Left ventricle myocardium inferior (tissue), 1 donor: ENCODE measurements around the gene ZSWIM1. TPM values are rescaled to one million over a fixed set of nuclear protein-coding genes. Genes with fewer than 3 reads are reported as not detected.

Experiments
- DNase-seq: peaks from one replicate; pipeline ENCODE4 v3.0.0-alpha.2; 2020
- H3K27ac ChIP-seq: fragments of 200-600 bp; replicated peaks from 2 replicates; pipeline ENCODE4 v1.8.0; 2021
- H3K27me3 ChIP-seq: fragments of 200-600 bp; 2 replicates; pipeline ENCODE4 v1.8.0; 2021; ENCODE audit warnings: low read depth
- H3K36me3 ChIP-seq: fragments of 200-600 bp; 2 replicates; pipeline ENCODE4 v1.8.0; 2021
- H3K4me1 ChIP-seq: fragments of 200-600 bp; 2 replicates; pipeline ENCODE4 v1.8.0; 2021
- H3K4me3 ChIP-seq: fragments of 200-600 bp; 2 replicates; pipeline ENCODE4 v1.8.0; 2021; ENCODE audit warnings: mild to moderate bottlenecking, moderate library complexity
- H3K9me3 ChIP-seq: fragments of 200-600 bp; replicated peaks from 2 replicates; pipeline ENCODE4 v1.8.0; 2021
- intact Hi-C: fragments of 100-400 bp; cut with micrococcal nuclease; formaldehyde crosslinking; loops from one replicate; pipeline ENCODE4 v1.11.0; 2022
- total RNA-seq: library from RNA; stranded (reverse); fragmentation: NEBNext Ultra II Directional; extraction: Animal tissue kit (Norgen Biotek cat#: 25700); gene quantifications from one replicate; pipeline ENCODE4 v1.2.1, GENCODE V29; 2021
- TF ChIP-seq, protein P1 (sequence below): fragments of 200-600 bp; IDR thresholded peaks from 2 replicates; pipeline ENCODE4 v1.8.0; 2021; ENCODE audit warnings: antibody characterized with exemption, mild to moderate bottlenecking, borderline replicate concordance
- donor health status: DM: no; HTN: yes; CAD: no; lungs with severe emphysema.

Gene ZSWIM1
- total RNA-seq, 1 donor from 2014 or later: 11.2 TPM

DNA sequence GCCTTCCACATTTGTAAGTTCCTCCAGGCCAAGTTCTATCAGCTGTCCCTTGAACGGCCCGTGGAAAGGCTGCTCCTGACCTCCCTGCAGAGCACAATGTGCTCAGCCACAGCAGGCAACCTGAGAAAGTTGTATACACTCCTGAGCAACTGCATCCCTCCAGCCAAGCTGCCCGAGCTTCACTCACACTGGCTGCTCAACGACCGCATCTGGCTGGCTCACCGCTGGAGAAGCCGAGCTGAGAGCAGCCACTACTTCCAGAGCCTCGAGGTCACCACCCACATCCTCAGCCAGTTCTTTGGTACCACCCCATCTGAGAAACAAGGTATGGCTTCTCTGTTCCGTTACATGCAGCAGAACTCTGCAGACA, 2.1 kb downstream of the ZSWIM1 start:
- intact Hi-C loops: no loop called here
- peaks cover 49% of the 10 kb centered on the region for H3K4me1 ChIP-seq
- H3K36me3 ChIP-seq: peaks cover 38% of the 10 kb centered on the region
- H3K27me3 ChIP-seq: no peaks in the 10 kb centered on the region
- no peak for DNase-seq
- H3K9me3 ChIP-seq: no peaks in the 10 kb centered on the region
- TF ChIP-seq, protein P1, sequence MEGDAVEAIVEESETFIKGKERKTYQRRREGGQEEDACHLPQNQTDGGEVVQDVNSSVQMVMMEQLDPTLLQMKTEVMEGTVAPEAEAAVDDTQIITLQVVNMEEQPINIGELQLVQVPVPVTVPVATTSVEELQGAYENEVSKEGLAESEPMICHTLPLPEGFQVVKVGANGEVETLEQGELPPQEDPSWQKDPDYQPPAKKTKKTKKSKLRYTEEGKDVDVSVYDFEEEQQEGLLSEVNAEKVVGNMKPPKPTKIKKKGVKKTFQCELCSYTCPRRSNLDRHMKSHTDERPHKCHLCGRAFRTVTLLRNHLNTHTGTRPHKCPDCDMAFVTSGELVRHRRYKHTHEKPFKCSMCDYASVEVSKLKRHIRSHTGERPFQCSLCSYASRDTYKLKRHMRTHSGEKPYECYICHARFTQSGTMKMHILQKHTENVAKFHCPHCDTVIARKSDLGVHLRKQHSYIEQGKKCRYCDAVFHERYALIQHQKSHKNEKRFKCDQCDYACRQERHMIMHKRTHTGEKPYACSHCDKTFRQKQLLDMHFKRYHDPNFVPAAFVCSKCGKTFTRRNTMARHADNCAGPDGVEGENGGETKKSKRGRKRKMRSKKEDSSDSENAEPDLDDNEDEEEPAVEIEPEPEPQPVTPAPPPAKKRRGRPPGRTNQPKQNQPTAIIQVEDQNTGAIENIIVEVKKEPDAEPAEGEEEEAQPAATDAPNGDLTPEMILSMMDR: no peak
- H3K4me3 ChIP-seq: no peak overlapping the region
- no peak overlapping the region for H3K27ac ChIP-seq

DNA sequence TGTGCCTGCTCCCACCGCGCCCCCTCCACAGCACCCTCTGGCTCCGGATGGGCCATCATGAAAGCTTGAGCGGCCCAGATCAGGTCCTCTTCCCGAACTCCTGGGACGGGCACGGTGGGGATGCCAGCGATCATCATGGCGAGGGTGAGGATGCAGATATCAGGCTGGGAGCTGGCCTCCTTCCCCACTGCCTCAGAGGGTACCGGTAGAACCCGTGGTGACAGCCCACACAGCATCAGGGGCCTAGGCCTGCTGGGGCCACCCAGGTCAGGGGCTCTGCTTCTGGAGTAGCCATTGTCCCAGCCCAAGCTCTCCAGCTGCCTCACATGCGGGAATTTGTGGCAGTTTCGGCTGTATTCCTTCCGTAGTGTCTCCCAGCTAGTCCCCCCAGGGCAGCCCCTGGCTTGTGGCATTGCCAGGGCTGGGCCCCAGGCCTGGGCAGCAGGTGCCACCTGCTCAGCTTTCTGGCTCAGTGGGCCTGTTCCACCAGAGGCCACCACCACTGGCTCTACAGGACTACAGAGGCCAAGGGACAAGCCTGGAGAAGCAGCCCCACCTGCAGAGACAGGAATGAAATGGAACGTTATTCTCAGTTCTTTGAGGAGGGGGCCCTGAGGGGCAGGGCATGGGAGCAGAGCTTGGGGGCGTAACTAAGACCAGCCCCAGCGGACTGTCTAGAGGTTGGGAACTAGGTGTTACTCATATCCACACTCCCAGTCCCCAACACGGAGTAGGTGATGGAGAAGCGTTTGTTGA, 5.7 kb downstream of the ZSWIM1 start:
- H3K9me3 ChIP-seq: no peaks in the 10 kb centered on the region
- peaks cover 38% of the 10 kb centered on the region for H3K36me3 ChIP-seq
- TF ChIP-seq, protein P1: no peak
- intact Hi-C loops: no loop called here
- H3K27ac ChIP-seq: no peak overlapping the region
- H3K27me3 ChIP-seq: no peaks in the 10 kb centered on the region
- H3K4me1 ChIP-seq: peaks cover 57% of the 10 kb centered on the region
- no peak overlapping the region for H3K4me3 ChIP-seq
- no peak for DNase-seq

DNA sequence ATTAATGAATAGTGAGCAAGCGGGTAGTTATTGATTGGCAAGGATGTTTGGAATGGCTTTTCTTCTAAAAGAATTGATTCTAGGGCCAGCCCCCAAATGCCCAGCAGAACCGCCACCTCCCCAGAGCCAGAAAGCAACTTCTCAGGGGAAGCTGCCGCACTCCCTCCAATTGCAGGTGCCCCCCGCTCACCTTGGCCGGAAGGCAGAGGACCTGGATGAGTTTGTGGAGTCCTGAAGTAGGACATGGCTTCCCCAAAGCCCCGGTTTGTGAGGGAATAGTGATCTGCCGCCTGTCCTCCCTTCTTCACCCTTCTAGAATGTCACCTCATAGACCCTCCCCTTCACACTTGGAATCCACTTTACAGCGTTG, 6.3 kb downstream of the ZSWIM1 start, which contains the start of gene SPATA25:
TSS of gene SPATA25 (minus strand) at position 277 of the 370 bp plus-strand sequence. CDS start at position 245, 32 bp downstream.
- no peaks in the 10 kb centered on the region for H3K27me3 ChIP-seq
- DNase-seq: no peak
- intact Hi-C loops: no loop called here
- peaks cover 57% of the 10 kb centered on the region for H3K4me1 ChIP-seq
- H3K9me3 ChIP-seq: no peaks in the 10 kb centered on the region
- no peak within 1 kb of the TSS for H3K4me3 ChIP-seq
- no peak within 1 kb of the TSS for H3K27ac ChIP-seq
- peaks cover 39% of the 10 kb centered on the region for H3K36me3 ChIP-seq
- TF ChIP-seq, protein P1: no peak

DNA sequence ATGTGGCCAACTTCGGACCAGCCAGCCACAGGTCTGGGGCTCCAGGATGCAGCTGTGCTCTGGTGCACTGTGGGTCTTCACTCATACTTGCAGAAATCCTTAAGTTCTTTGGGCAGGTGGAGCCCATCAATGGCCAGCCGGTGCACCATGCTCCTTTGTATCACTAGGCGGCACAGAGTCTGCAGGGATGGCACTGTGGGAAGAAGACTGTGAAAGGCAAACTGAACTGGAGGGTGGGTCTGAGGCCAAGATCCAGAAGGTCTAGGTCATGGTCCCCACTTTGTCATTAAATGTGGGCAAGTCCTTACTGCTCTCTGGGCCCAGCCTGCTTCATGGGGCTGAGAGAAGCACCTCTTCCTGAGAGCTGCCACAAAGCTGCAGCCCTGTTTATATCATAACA, 7.7 kb downstream of the ZSWIM1 start:
- intact Hi-C loops: no loop called here
- Histone ChIP-seq H3K27ac (no peak overlapping the region), H3K36me3 (peaks cover 40% of the 10 kb centered on the region), H3K4me1 (peaks cover 59% of the 10 kb centered on the region), H3K27me3 (no peaks in the 10 kb centered on the region), H3K4me3 (no peak overlapping the region), H3K9me3 (no peaks in the 10 kb centered on the region)
- no peak for DNase-seq
- TF ChIP-seq, protein P1: no peak

DNA sequence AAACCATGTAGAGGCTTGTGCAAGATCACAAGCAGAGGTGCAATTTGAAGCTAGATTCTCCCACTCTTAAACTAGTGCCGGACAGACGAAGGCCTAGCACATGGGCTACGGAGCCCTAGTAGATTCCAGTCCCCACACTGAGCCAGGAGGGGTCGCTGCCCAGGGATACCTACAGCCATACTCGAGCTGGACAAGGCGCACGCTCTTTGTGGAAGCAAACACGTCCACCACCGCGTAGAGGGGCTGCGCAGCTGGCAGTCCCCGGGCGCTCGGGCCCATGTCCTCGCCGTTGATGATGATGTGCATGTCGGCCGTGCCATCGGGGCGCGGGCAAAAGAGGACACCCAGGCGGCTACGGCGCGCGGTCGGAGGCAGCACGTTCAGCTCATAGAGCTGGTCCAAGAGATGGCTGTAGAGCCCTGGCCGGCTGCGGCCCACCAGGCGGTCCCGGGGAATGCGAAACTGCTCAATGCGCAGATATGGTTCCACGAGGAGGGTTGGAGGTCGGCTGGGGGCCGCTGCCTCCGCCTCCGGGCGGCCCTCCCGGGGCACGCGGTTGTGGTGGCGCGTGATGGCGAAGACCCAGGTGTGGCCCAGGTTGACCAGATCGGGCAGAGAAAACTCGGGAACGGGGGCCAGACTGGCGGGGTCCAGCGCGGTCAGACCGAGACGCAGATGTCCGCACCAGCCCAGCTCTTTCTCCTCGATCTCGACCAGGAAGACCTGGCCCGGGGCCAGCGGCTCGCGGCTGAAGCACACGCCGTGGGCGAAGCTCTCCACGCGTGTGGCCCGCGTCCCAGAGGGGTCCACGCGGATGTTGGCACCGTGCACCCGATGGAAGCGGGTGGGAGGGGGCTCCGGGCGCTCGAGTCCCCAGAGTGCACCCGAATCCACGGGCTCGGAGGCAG, 9.3 kb downstream of the ZSWIM1 start:
- Histone ChIP-seq H3K9me3 (no peaks in the 10 kb centered on the region), H3K4me3 (peak overlapping the region; percentile 83), H3K27ac (peak overlapping the region; percentile 94), H3K4me1 (peaks cover 51% of the 10 kb centered on the region), H3K27me3 (no peaks in the 10 kb centered on the region), H3K36me3 (peaks cover 54% of the 10 kb centered on the region)
- TF ChIP-seq, protein P1: peak; percentile 77
- peak; percentile 85 for DNase-seq
- intact Hi-C loops: loop anchor here (5.0 kb wide), 1 partner anchor 42 kb away; the partner anchor contains the start of gene PCIF1
